ENCODE measurements around the gene MAP3K8. TPM values are rescaled to one million over a fixed set of nuclear protein-coding genes. Genes with fewer than 3 reads are reported as not detected.

MAP3K8 gene
- total RNA-seq, 1 donor from 2014 or later: 5.1 TPM

- H3K36me3 Mint-ChIP-seq (ENCODE audit: low read depth, unreplicated experiment): no peaks in the 10 kb centered on the region
- H3K27me3 Mint-ChIP-seq (ENCODE audit: low read depth, unreplicated experiment): peaks cover 8% of the 10 kb centered on the region
Observed at GRCh38 chr10:30502266-30503060, 68.5 kb downstream of the MAP3K8 start.

DNA sequence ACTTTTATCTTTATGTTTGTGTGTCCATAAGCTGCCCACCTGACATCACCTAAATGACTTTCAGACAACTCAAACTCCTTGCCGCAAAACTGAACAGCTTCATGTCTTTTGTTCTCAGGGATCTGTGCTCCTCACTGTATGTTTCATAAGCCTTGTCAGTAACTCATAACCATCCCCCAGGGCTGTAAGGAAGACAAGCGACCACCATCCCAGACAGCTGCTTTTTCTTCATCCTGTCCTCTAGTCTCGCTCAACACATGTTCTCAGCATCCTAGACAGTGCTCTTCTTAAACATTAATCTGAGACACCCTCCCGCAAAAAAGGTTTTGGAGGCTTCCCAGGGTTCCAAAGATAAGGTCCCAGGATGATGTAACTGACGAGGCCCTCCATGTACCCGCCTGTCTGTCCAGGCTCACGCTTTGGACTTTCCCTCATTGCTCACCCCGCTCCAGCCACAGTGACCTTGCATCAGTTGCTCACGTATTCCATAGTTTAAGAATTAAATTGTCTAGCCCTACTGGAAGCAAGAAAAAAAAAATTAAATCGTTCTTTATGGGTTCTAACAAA, 69.8 kb downstream of the MAP3K8 start:
- Histone ChIP-seq H3K4me3 (ENCODE audit: insufficient read depth, low read depth, low read length) (no peak overlapping the region), H3K27me3 (ENCODE audit: insufficient read depth, low read length) (peaks cover 11% of the 10 kb centered on the region), H3K9ac (ENCODE audit: low read length) (no peak overlapping the region), H3K9me3 (ENCODE audit: insufficient read depth, low read depth, low read length) (no peaks in the 10 kb centered on the region), H3K4me2 (ENCODE audit: low read length) (no peak overlapping the region), H3K4me1 (ENCODE audit: insufficient read depth, low read length) (no peaks in the 10 kb centered on the region), H4K20me1 (ENCODE audit: insufficient read depth, low read length) (no peaks in the 10 kb centered on the region), H3K79me2 (ENCODE audit: insufficient read depth, low read length) (no peaks in the 10 kb centered on the region), H2AFZ (ENCODE audit: low read depth, low read length) (no peak overlapping the region), H3K27ac (ENCODE audit: low read depth, low read length) (no peak overlapping the region), H3K36me3 (ENCODE audit: insufficient read depth, low read length) (no peaks in the 10 kb centered on the region)
- TF ChIP-seq, protein P1, sequence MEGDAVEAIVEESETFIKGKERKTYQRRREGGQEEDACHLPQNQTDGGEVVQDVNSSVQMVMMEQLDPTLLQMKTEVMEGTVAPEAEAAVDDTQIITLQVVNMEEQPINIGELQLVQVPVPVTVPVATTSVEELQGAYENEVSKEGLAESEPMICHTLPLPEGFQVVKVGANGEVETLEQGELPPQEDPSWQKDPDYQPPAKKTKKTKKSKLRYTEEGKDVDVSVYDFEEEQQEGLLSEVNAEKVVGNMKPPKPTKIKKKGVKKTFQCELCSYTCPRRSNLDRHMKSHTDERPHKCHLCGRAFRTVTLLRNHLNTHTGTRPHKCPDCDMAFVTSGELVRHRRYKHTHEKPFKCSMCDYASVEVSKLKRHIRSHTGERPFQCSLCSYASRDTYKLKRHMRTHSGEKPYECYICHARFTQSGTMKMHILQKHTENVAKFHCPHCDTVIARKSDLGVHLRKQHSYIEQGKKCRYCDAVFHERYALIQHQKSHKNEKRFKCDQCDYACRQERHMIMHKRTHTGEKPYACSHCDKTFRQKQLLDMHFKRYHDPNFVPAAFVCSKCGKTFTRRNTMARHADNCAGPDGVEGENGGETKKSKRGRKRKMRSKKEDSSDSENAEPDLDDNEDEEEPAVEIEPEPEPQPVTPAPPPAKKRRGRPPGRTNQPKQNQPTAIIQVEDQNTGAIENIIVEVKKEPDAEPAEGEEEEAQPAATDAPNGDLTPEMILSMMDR (IDR thresholded peaks at IDR 0.05; ENCODE audit: insufficient read depth, low read depth, low read length): no peak
- no peak for TF ChIP-seq EZH2 (IDR thresholded peaks at IDR 0.05; ENCODE audit: insufficient read depth, low read length)
- no peaks in the 10 kb centered on the region for H3K9me3 Mint-ChIP-seq (ENCODE audit: unreplicated experiment)
- no peak for FAIRE-seq
- no peaks in the 10 kb centered on the region for H3K36me3 Mint-ChIP-seq (ENCODE audit: low read depth, unreplicated experiment)
- peaks cover 8% of the 10 kb centered on the region for H3K27me3 Mint-ChIP-seq (ENCODE audit: low read depth, unreplicated experiment)
- DNase-seq (ENCODE audit: low read depth): no peak
- H3K4me3 Mint-ChIP-seq (ENCODE audit: unreplicated experiment): no peak overlapping the region
- no peak overlapping the region for H3K27ac Mint-ChIP-seq (ENCODE audit: unreplicated experiment)
- H3K4me1 Mint-ChIP-seq (ENCODE audit: low read depth, unreplicated experiment): no peaks in the 10 kb centered on the region

More at GRCh38 chr10:30502266-30503060, 68.5 kb downstream of the MAP3K8 start:
- no peaks in the 10 kb centered on the region for H3K4me1 ChIP-seq (ENCODE audit: insufficient read depth, low read length)
- DNase-seq (ENCODE audit: low read depth) (peak; percentile 21), FAIRE-seq (no peak)
- H3K27ac Mint-ChIP-seq (ENCODE audit: unreplicated experiment): no peak overlapping the region
- no peaks in the 10 kb centered on the region for H3K9me3 ChIP-seq (ENCODE audit: insufficient read depth, low read depth, low read length)
- no peak overlapping the region for H3K4me2 ChIP-seq (ENCODE audit: low read length)
- H3K9ac ChIP-seq (ENCODE audit: low read length): no peak overlapping the region
- H3K36me3 ChIP-seq (ENCODE audit: insufficient read depth, low read length): no peaks in the 10 kb centered on the region
- H3K4me3 ChIP-seq (ENCODE audit: insufficient read depth, low read depth, low read length): no peak overlapping the region
- no peaks in the 10 kb centered on the region for H3K79me2 ChIP-seq (ENCODE audit: insufficient read depth, low read length)
- no peak overlapping the region for H3K4me3 Mint-ChIP-seq (ENCODE audit: unreplicated experiment)
- no peak for TF ChIP-seq EZH2 (IDR thresholded peaks at IDR 0.05; ENCODE audit: insufficient read depth, low read length)
- TF ChIP-seq, protein P1 (IDR thresholded peaks at IDR 0.05; ENCODE audit: insufficient read depth, low read depth, low read length): no peak
- no peaks in the 10 kb centered on the region for H3K9me3 Mint-ChIP-seq (ENCODE audit: unreplicated experiment)
- no peak overlapping the region for H2AFZ ChIP-seq (ENCODE audit: low read depth, low read length)
- no peak overlapping the region for H3K27ac ChIP-seq (ENCODE audit: low read depth, low read length)
- no peaks in the 10 kb centered on the region for H3K4me1 Mint-ChIP-seq (ENCODE audit: low read depth, unreplicated experiment)
- H4K20me1 ChIP-seq (ENCODE audit: insufficient read depth, low read length): no peaks in the 10 kb centered on the region
- H3K27me3 ChIP-seq (ENCODE audit: insufficient read depth, low read length): peaks cover 11% of the 10 kb centered on the region
